ENCODE measurements around the gene SLA2. TPM values are rescaled to one million over a fixed set of nuclear protein-coding genes. Genes with fewer than 3 reads are reported as not detected.
A peak's percentile ranks its signal among the peaks of the same experiment; 100 is the strongest.

SLA2 gene
- total RNA-seq, 1 experiment from 2014 or later = 0.13 TPM

DNA sequence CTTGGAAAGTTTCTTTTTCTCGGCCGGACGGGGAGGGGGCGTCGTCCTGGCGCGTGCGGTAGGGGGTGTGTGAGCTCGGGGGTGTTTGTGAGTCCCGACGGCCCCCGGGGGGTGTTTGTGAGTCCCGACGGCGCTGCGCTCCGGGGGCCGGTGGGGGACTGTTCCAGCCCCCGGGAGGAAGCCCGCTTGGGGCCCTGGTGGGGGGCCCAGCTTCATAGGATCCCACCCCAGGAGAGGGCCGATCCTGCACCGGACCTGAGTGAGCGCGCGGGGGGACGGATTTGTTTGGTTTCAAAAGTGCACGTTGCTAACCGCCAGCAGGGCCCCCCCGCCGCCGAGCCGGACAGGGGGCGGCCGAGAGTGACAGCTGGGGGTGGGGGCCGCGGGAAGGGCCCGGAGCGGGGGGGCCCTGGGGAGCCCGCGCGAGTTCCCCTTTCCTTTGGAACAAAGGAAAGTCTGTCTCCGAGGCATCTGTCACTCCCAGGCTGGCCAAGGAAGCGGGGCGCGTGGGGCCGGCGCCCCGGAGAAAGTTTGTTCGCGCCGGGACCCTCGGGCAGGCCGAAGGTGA, 72.1 kb downstream of the SLA2 start:
- Histone ChIP-seq H3K27me3 (ENCODE audit: control insufficient read depth, insufficient read depth, low read length) (no peaks in the 10 kb centered on the region), H3K4me3 (ENCODE audit: low read depth in 2 of 2, low read length in 2 of 2) (peak overlapping the region; percentile 61 to 65), H3K4me1 (ENCODE audit: control insufficient read depth, insufficient read depth, low read length) (peaks cover 20% of the 10 kb centered on the region), H3K27ac (ENCODE audit: low read length) (peak overlapping the region; percentile 51), H3K9me3 (ENCODE audit: control insufficient read depth, insufficient read depth, low read depth, low read length) (no peaks in the 10 kb centered on the region), H3K36me3 (ENCODE audit: control insufficient read depth, insufficient read depth, low read length) (no peaks in the 10 kb centered on the region)
- peak; percentile 2; the same call in 1 of the 2 replicates for ATAC-seq
- intact Hi-C loops (cut with micrococcal nuclease; ENCODE audit: unreplicated experiment) (no loop called here), in situ Hi-C loops (cut with HindIII; ENCODE audit: low pct_unique_long_range_greater_than_20kb, low sequenced_read_pairs) (no loop called here)
- ChIA-PET CTCF (no interaction called here), POLR2A (interaction anchor here (0.6 kb wide), 1 partner anchor 45 kb away, joined by 6 read pairs; no protein-coding TSS in a partner anchor)
- no TSS peak for BruUV-seq (replicated peaks)
- no peak for DNase-seq (ENCODE audit: low read depth, low spot score)
- TF ChIP-seq, protein P1, sequence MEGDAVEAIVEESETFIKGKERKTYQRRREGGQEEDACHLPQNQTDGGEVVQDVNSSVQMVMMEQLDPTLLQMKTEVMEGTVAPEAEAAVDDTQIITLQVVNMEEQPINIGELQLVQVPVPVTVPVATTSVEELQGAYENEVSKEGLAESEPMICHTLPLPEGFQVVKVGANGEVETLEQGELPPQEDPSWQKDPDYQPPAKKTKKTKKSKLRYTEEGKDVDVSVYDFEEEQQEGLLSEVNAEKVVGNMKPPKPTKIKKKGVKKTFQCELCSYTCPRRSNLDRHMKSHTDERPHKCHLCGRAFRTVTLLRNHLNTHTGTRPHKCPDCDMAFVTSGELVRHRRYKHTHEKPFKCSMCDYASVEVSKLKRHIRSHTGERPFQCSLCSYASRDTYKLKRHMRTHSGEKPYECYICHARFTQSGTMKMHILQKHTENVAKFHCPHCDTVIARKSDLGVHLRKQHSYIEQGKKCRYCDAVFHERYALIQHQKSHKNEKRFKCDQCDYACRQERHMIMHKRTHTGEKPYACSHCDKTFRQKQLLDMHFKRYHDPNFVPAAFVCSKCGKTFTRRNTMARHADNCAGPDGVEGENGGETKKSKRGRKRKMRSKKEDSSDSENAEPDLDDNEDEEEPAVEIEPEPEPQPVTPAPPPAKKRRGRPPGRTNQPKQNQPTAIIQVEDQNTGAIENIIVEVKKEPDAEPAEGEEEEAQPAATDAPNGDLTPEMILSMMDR (IDR thresholded peaks at IDR 0.05) = no peak
- TF ChIP-seq TCF7L2 (IDR thresholded peaks at IDR 0.05; ENCODE audit: low read depth, low read length) (no peak), SIN3A (IDR thresholded peaks at IDR 0.05; ENCODE audit: borderline replicate concordance, insufficient read depth, low read depth, low read length) (no peak), POLR2AphosphoS5 (IDR thresholded peaks at IDR 0.05; ENCODE audit: low read depth, low read length) (no peak)
- TF ChIP-seq, protein P2, sequence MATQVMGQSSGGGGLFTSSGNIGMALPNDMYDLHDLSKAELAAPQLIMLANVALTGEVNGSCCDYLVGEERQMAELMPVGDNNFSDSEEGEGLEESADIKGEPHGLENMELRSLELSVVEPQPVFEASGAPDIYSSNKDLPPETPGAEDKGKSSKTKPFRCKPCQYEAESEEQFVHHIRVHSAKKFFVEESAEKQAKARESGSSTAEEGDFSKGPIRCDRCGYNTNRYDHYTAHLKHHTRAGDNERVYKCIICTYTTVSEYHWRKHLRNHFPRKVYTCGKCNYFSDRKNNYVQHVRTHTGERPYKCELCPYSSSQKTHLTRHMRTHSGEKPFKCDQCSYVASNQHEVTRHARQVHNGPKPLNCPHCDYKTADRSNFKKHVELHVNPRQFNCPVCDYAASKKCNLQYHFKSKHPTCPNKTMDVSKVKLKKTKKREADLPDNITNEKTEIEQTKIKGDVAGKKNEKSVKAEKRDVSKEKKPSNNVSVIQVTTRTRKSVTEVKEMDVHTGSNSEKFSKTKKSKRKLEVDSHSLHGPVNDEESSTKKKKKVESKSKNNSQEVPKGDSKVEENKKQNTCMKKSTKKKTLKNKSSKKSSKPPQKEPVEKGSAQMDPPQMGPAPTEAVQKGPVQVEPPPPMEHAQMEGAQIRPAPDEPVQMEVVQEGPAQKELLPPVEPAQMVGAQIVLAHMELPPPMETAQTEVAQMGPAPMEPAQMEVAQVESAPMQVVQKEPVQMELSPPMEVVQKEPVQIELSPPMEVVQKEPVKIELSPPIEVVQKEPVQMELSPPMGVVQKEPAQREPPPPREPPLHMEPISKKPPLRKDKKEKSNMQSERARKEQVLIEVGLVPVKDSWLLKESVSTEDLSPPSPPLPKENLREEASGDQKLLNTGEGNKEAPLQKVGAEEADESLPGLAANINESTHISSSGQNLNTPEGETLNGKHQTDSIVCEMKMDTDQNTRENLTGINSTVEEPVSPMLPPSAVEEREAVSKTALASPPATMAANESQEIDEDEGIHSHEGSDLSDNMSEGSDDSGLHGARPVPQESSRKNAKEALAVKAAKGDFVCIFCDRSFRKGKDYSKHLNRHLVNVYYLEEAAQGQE (IDR thresholded peaks at IDR 0.05; ENCODE audit: insufficient read depth in 1 of 2, low read depth in 2 of 2, low read length in 1 of 2) = no peak

DNA sequence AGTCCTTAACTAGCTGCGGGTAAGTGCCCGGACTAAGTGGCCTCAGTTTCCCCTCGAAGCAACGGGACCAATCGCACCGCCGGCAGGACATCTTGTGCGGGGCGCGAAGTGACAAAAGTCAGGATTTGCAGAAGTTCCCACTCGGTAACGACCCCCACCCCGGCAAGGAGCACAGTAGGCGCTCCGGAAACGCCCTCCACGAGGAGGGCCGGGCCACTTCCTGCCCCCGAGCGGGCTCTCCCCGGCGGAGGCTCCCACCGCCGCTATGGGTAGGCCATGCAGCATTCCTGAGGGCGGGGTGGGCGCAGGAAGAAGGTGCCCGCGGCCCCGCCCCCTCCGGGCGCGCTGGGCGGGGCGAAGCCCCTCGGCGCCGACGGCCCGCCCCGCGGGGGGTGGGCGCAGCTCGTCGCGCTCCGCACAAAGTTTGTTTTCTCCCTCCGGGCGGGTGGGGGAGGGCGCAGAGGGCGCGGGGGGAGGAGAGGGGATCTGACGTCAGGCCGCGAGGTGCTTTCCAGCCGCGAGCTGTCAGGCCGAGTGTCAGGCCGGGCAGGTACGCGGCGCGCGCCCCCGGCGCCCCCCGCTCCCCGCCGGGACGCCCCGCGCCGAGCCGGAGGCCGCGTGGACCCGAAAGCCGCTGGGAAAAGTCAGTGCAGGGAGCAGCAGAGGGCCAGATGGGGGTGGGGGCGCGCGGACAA, 72.7 kb downstream of the SLA2 start, which contains the start of gene TGIF2:
TSS of gene TGIF2 (plus strand) at position 495 of the 695 bp plus-strand sequence. CDS start 5,178 bp downstream, outside the sequence.
- intact Hi-C loops (cut with micrococcal nuclease; ENCODE audit: unreplicated experiment) (no loop called here), in situ Hi-C loops (cut with HindIII; ENCODE audit: low pct_unique_long_range_greater_than_20kb, low sequenced_read_pairs) (no loop called here)
- TF ChIP-seq SIN3A (IDR thresholded peaks at IDR 0.05; ENCODE audit: borderline replicate concordance, insufficient read depth, low read depth, low read length) (peak; percentile 37; the same call in 1 of the 2 replicates), POLR2AphosphoS5 (IDR thresholded peaks at IDR 0.05; ENCODE audit: low read depth, low read length) (peak; percentile 66; the same call in 1 of the 2 replicates)
- TF ChIP-seq, protein P1 (IDR thresholded peaks at IDR 0.05) = no peak
- CTCF ChIA-PET = interaction anchor here (0.6 kb wide), 1 partner anchor 158 kb away, joined by 3 read pairs; no protein-coding TSS in a partner anchor
- POLR2A ChIA-PET = interaction anchor here (0.6 to 0.7 kb wide), 3 partner anchors 14 to 425 kb away, joined by 3 to 12 read pairs (median 6); no protein-coding TSS in a partner anchor
- no peaks in the 10 kb centered on the region for H3K27me3 ChIP-seq (ENCODE audit: control insufficient read depth, insufficient read depth, low read length)
- peak; percentile 89 for ATAC-seq
- no TSS peak for BruUV-seq (replicated peaks)
- peak within 1 kb of the TSS; percentile 92 for H3K27ac ChIP-seq (ENCODE audit: low read length)
- peaks cover 20% of the 10 kb centered on the region for H3K4me1 ChIP-seq (ENCODE audit: control insufficient read depth, insufficient read depth, low read length)
- no peaks in the 10 kb centered on the region for H3K9me3 ChIP-seq (ENCODE audit: control insufficient read depth, insufficient read depth, low read depth, low read length)
- H3K4me3 ChIP-seq (ENCODE audit: low read depth in 2 of 2, low read length in 2 of 2) = peak within 1 kb of the TSS; percentile 61 to 65
- no peaks in the 10 kb centered on the region for H3K36me3 ChIP-seq (ENCODE audit: control insufficient read depth, insufficient read depth, low read length)
- DNase-seq (ENCODE audit: low read depth, low spot score) = no peak
